BE2C (cell line): ENCODE measurements around the gene PDE9A.

Experiments used
- DNase-seq: peaks from one replicate; pipeline ENCODE4 v3.0.0-alpha.2; 2020
- H3K27me3 ChIP-seq: fragments of 250-450 bp; sonication (Bioruptor Pico); 2 replicates; pipeline ENCODE4 v1.5.1; 2020; ENCODE audit warnings: mild to moderate bottlenecking
- H3K36me3 ChIP-seq: fragments of 250-450 bp; sonication (Bioruptor Pico); 2 replicates; pipeline ENCODE4 v1.5.1; 2020; ENCODE audit warnings: mild to moderate bottlenecking
- H3K4me1 ChIP-seq: fragments of 250-450 bp; sonication (Bioruptor Pico); 2 replicates; pipeline ENCODE4 v1.5.1; 2020
- H3K4me3 ChIP-seq: 2 replicates; pipeline ENCODE4 v1.5.1; 2011; ENCODE audit warnings: low read depth, low read length
- H3K9me3 ChIP-seq: fragments of 250-450 bp; sonication (Bioruptor Pico); 2 replicates; pipeline ENCODE4 v1.5.1; 2020
- CTCF ChIP-seq: IDR thresholded peaks from 2 replicates; pipeline ENCODE4 v1.5.1; 2012; ENCODE audit warnings: mild to moderate bottlenecking, low read depth, low read length

Gene PDE9A

GRCh38 chr21:42763581-42764442 lies 110.4 kb downstream of the PDE9A start:
- H3K4me1 ChIP-seq, result peaks cover 3% of the 10 kb centered on the region; the same call in 1 of the 2 replicates
- H3K9me3 ChIP-seq, result no peaks in the 10 kb centered on the region; the same call in 1 of the 2 replicates
- no peak for TF ChIP-seq CTCF
- peaks cover 3% of the 10 kb centered on the region for H3K36me3 ChIP-seq
- H3K4me3 ChIP-seq, result no peak overlapping the region
- DNase-seq, result no peak
- no peaks in the 10 kb centered on the region for H3K27me3 ChIP-seq

GRCh38 chr21:42764443-42764760 lies 111.0 kb downstream of the PDE9A start:
- no peaks in the 10 kb centered on the region for H3K27me3 ChIP-seq

GRCh38 chr21:42764883-42765282 lies 111.5 kb downstream of the PDE9A start:
- H3K4me1 ChIP-seq, result no peaks in the 10 kb centered on the region
- no peaks in the 10 kb centered on the region for H3K27me3 ChIP-seq
- H3K36me3 ChIP-seq, result peaks cover 7% of the 10 kb centered on the region
- H3K9me3 ChIP-seq, result no peaks in the 10 kb centered on the region; the same call in 1 of the 2 replicates
- no peak overlapping the region for H3K4me3 ChIP-seq
- no peak for TF ChIP-seq CTCF
- DNase-seq, result no peak

More at GRCh38 chr21:42764443-42764760, 111.0 kb downstream of the PDE9A start:
- no peak overlapping the region for H3K4me3 ChIP-seq
- no peak for DNase-seq
- TF ChIP-seq CTCF, result no peak
- peaks cover 7% of the 10 kb centered on the region for H3K36me3 ChIP-seq
- H3K9me3 ChIP-seq, result no peaks in the 10 kb centered on the region; the same call in 1 of the 2 replicates
- no peaks in the 10 kb centered on the region for H3K4me1 ChIP-seq

GRCh38 chr21:42765656-42766055 lies 112.2 kb downstream of the PDE9A start:
- Histone ChIP-seq H3K4me3 (no peak overlapping the region), H3K9me3 (no peaks in the 10 kb centered on the region; the same call in 1 of the 2 replicates), H3K36me3 (peaks cover 7% of the 10 kb centered on the region), H3K27me3 (no peaks in the 10 kb centered on the region), H3K4me1 (no peaks in the 10 kb centered on the region)
- DNase-seq, result no peak
- no peak for TF ChIP-seq CTCF

- H3K27me3 ChIP-seq, result no peaks in the 10 kb centered on the region
- no peaks in the 10 kb centered on the region for H3K4me1 ChIP-seq
- H3K36me3 ChIP-seq, result peaks cover 7% of the 10 kb centered on the region
- TF ChIP-seq CTCF, result no peak
- no peaks in the 10 kb centered on the region; the same call in 1 of the 2 replicates for H3K9me3 ChIP-seq
- H3K4me3 ChIP-seq, result no peak overlapping the region
- peak; percentile 8 for DNase-seq
These were observed 113.5 kb downstream of the PDE9A start for GRCh38 chr21:42766739-42767560.

GRCh38 chr21:42767561-42767835 lies 114.1 kb downstream of the PDE9A start:
- Histone ChIP-seq H3K9me3 (no peaks in the 10 kb centered on the region; the same call in 1 of the 2 replicates), H3K4me1 (no peaks in the 10 kb centered on the region), H3K4me3 (no peak overlapping the region), H3K27me3 (no peaks in the 10 kb centered on the region), H3K36me3 (peaks cover 7% of the 10 kb centered on the region)
- TF ChIP-seq CTCF, result no peak
- peak; percentile 9 for DNase-seq
